ENCODE data around the gene BIVM. TPM values are rescaled to one million over a fixed set of nuclear protein-coding genes. Genes with fewer than 3 reads are reported as not detected.
A peak's percentile ranks its signal among the peaks of the same experiment; 100 is the strongest.

The BIVM gene
- total RNA-seq, 1 donor from 2014 or later: 7.9 TPM

DNA sequence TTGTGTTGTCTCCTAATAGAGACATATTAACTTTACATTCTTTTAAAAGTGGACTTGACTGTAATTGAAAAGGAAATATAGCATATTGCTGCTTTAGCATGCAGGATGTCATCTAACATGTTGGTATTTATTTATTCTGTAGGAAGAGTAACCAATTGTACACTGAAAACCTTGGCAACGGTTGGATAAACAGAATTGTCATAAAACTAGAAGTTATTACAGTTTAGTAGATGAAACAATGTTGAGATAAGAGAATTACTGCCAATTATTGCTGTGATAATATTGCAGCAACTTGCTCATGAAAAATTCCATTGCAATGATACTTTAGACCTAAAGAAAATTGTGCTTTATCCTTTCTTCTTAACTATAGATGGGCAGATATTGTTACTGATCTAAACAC lies 39.4 kb downstream of the BIVM start:
- H3K36me3 ChIP-seq (ENCODE audit: control insufficient read depth, insufficient read depth, low read length): peaks cover 8% of the 10 kb centered on the region
- H3K4me3 ChIP-seq (ENCODE audit: low read depth, low read length): no peak overlapping the region
- FAIRE-seq (no peak), DNase-seq (ENCODE audit: low read depth) (no peak)
- TF ChIP-seq, protein P1, sequence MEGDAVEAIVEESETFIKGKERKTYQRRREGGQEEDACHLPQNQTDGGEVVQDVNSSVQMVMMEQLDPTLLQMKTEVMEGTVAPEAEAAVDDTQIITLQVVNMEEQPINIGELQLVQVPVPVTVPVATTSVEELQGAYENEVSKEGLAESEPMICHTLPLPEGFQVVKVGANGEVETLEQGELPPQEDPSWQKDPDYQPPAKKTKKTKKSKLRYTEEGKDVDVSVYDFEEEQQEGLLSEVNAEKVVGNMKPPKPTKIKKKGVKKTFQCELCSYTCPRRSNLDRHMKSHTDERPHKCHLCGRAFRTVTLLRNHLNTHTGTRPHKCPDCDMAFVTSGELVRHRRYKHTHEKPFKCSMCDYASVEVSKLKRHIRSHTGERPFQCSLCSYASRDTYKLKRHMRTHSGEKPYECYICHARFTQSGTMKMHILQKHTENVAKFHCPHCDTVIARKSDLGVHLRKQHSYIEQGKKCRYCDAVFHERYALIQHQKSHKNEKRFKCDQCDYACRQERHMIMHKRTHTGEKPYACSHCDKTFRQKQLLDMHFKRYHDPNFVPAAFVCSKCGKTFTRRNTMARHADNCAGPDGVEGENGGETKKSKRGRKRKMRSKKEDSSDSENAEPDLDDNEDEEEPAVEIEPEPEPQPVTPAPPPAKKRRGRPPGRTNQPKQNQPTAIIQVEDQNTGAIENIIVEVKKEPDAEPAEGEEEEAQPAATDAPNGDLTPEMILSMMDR (IDR thresholded peaks at IDR 0.05; ENCODE audit: insufficient read depth, low read length, severe bottlenecking): no peak
- H3K27me3 ChIP-seq (ENCODE audit: control insufficient read depth, insufficient read depth, low read length): no peaks in the 10 kb centered on the region

DNA sequence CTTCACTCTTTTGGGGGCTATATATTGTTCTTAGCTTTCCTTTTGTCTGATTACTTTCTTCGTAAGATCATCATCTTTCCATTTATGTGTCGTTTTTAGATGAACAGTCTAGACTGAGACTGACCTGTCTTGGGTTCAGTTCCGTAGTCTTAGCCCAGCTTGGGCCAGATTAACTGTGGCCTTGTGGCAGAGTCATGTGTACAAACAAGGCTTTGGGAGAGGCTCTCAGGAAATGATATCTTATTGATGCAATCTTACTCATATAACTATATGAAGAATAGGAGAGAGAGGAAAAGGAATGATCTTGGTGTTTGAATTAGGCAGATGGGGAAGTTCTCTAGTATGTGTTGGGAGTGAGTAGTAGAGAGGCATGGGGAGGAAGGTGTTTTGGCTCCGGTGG lies 40.1 kb downstream of the BIVM start:
- H3K36me3 ChIP-seq (ENCODE audit: control insufficient read depth, insufficient read depth, low read length): peaks cover 8% of the 10 kb centered on the region
- TF ChIP-seq, protein P1 (IDR thresholded peaks at IDR 0.05; ENCODE audit: insufficient read depth, low read length, severe bottlenecking): no peak
- no peaks in the 10 kb centered on the region for H3K27me3 ChIP-seq (ENCODE audit: control insufficient read depth, insufficient read depth, low read length)
- FAIRE-seq (no peak), DNase-seq (ENCODE audit: low read depth) (no peak)
- H3K4me3 ChIP-seq (ENCODE audit: low read depth, low read length): no peak overlapping the region

DNA sequence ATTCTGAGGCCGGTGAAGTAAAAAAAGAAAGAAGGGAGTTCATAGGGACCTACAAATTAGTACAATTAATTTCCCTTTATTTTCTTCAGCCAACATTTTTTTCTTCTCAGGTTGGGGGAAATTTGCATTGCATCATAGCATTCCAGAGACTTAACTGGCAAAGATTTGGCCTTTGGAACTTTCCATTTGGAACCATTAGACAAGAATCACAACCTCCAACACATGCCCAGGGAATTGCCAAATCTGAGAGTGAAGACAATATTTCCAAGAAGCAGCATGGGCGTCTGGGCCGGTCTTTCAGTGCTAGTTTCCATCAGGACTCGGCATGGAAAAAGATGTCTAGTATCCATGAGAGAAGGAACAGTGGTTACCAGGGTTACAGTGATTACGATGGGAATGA lies 40.5 kb downstream of the BIVM start:
- DNase-seq (ENCODE audit: low read depth) (no peak), FAIRE-seq (no peak)
- H3K4me3 ChIP-seq (ENCODE audit: low read depth, low read length): no peak overlapping the region
- no peaks in the 10 kb centered on the region for H3K27me3 ChIP-seq (ENCODE audit: control insufficient read depth, insufficient read depth, low read length)
- TF ChIP-seq, protein P1 (IDR thresholded peaks at IDR 0.05; ENCODE audit: insufficient read depth, low read length, severe bottlenecking): no peak
- peaks cover 8% of the 10 kb centered on the region for H3K36me3 ChIP-seq (ENCODE audit: control insufficient read depth, insufficient read depth, low read length)

DNA sequence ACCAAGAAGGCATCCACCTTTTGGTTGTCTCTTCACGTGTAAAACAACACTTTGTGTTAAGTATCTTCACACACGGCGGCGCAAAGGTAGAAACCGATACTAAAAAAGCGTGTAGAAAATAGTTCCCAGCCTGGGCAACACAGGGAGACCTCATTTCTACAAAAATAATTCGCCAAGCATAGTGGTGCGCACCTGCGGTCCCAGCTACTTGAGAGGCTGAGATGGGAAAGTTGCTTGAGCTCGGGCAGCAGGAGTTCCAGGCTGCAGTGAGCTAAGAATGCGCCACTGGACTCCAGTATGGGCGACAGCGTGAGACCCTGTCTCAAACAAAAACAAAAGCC lies 46.3 kb downstream of the BIVM start:
- Histone ChIP-seq H3K27me3 (ENCODE audit: control insufficient read depth, insufficient read depth, low read length) (no peaks in the 10 kb centered on the region), H3K36me3 (ENCODE audit: control insufficient read depth, insufficient read depth, low read length) (peaks cover 2% of the 10 kb centered on the region), H3K4me3 (ENCODE audit: low read depth, low read length) (peak overlapping the region; percentile 85)
- TF ChIP-seq, protein P1 (IDR thresholded peaks at IDR 0.05; ENCODE audit: insufficient read depth, low read length, severe bottlenecking): no peak
- FAIRE-seq (no peak), DNase-seq (ENCODE audit: low read depth) (no peak)

DNA sequence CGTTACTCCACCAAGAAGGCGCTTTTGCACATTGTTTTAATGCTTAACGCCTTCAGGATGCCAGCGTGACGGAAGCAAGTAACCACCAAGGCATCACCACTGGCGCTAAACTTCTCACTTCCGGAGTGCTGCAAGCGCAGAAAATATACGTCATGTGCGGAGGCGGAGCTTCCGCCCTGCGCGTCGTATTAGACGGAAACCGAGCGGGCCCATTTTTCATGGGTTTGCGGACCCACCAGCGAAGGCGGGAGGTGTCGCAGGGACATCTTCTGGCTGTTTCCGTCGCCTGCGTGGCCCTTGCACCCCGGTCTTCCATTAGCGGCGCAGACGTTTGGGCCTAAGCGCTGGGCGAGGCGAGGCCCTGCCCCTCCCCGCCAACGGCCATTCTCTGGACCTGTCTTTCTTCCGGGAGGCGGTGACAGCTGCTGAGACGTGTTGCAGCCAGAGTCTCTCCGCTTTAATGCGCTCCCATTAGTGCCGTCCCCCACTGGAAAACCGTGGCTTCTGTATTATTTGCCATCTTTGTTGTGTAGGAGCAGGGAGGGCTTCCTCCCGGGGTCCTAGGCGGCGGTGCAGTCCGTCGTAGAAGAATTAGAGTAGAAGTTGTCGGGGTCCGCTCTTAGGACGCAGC lies 46.8 kb downstream of the BIVM start, which contains the start of gene ERCC5:
Gene ERCC5 (plus strand): TSS at position 403 of the 631 bp plus-strand sequence. CDS start 235 bp downstream, outside the sequence.
- H3K27me3 ChIP-seq (ENCODE audit: control insufficient read depth, insufficient read depth, low read length): no peaks in the 10 kb centered on the region
- FAIRE-seq (peak; percentile 75), DNase-seq (ENCODE audit: low read depth) (peak; percentile 88)
- peaks cover 2% of the 10 kb centered on the region for H3K36me3 ChIP-seq (ENCODE audit: control insufficient read depth, insufficient read depth, low read length)
- TF ChIP-seq, protein P1 (IDR thresholded peaks at IDR 0.05; ENCODE audit: insufficient read depth, low read length, severe bottlenecking): no peak
- peak within 1 kb of the TSS; percentile 85 for H3K4me3 ChIP-seq (ENCODE audit: low read depth, low read length)

Data from bronchial epithelial cell (primary cell).